ENCODE results near the gene PDE4D. TPM values are rescaled to one million over a fixed set of nuclear protein-coding genes. Genes with fewer than 3 reads are reported as not detected.

PDE4D gene
- total and polyA plus RNA-seq, 10 of the 15 experiments (the other 5 are each of a cell fraction or from before 2014, with no cell fraction given) = 0.87 to 4.1 (median 2.2) TPM

- ChIA-PET RAD21 (ENCODE audit: unreplicated experiment) (interaction anchor here (1.0 kb wide), 1 partner anchor 43 kb away, joined by 3 read pairs; no protein-coding TSS in a partner anchor), SMC1A (ENCODE audit: uncharacterized antibody, unreplicated experiment) (interaction anchor here (1.7 kb wide), 1 partner anchor 43 kb away, joined by 7 read pairs; no protein-coding TSS in a partner anchor), POLR2A (interaction anchor here (0.8 kb wide), 1 partner anchor 33 kb away, joined by 3 read pairs; no protein-coding TSS in a partner anchor)
- TF ChIP-seq IKZF2 (IDR thresholded peaks at IDR 0.05) (peak in 1 of 2 experiments; percentile 30; a peak in 1 of 4 replicates), MTA2 (IDR thresholded peaks at IDR 0.05; ENCODE audit: low read depth) (peak; percentile 34; the same call in 1 of the 2 replicates), ETV6 (conservative IDR thresholded peaks at IDR 0.05 in 1 of 2, IDR thresholded peaks at IDR 0.05 in 1 of 2; ENCODE audit: borderline replicate concordance in 1 of 2, low read depth in 1 of 2) (no peak), TBL1XR1 (IDR thresholded peaks at IDR 0.05; ENCODE audit: low read depth, low read length) (no peak), DPF2 (IDR thresholded peaks at IDR 0.05) (0 out of 2 replicates have a peak, but pooled peaks have one; percentile 27), ZSCAN29 (IDR thresholded peaks at IDR 0.05) (no peak), ATF3 (IDR thresholded peaks at IDR 0.05; ENCODE audit: borderline replicate concordance, extremely low read depth, low read depth, low read length) (no peak), PAX8 (IDR thresholded peaks at IDR 0.05) (no peak)
- TF ChIP-seq, protein P1, sequence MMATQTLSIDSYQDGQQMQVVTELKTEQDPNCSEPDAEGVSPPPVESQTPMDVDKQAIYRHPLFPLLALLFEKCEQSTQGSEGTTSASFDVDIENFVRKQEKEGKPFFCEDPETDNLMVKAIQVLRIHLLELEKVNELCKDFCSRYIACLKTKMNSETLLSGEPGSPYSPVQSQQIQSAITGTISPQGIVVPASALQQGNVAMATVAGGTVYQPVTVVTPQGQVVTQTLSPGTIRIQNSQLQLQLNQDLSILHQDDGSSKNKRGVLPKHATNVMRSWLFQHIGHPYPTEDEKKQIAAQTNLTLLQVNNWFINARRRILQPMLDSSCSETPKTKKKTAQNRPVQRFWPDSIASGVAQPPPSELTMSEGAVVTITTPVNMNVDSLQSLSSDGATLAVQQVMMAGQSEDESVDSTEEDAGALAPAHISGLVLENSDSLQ (IDR thresholded peaks at IDR 0.05) = no peak
- TF ChIP-seq, protein P2, sequence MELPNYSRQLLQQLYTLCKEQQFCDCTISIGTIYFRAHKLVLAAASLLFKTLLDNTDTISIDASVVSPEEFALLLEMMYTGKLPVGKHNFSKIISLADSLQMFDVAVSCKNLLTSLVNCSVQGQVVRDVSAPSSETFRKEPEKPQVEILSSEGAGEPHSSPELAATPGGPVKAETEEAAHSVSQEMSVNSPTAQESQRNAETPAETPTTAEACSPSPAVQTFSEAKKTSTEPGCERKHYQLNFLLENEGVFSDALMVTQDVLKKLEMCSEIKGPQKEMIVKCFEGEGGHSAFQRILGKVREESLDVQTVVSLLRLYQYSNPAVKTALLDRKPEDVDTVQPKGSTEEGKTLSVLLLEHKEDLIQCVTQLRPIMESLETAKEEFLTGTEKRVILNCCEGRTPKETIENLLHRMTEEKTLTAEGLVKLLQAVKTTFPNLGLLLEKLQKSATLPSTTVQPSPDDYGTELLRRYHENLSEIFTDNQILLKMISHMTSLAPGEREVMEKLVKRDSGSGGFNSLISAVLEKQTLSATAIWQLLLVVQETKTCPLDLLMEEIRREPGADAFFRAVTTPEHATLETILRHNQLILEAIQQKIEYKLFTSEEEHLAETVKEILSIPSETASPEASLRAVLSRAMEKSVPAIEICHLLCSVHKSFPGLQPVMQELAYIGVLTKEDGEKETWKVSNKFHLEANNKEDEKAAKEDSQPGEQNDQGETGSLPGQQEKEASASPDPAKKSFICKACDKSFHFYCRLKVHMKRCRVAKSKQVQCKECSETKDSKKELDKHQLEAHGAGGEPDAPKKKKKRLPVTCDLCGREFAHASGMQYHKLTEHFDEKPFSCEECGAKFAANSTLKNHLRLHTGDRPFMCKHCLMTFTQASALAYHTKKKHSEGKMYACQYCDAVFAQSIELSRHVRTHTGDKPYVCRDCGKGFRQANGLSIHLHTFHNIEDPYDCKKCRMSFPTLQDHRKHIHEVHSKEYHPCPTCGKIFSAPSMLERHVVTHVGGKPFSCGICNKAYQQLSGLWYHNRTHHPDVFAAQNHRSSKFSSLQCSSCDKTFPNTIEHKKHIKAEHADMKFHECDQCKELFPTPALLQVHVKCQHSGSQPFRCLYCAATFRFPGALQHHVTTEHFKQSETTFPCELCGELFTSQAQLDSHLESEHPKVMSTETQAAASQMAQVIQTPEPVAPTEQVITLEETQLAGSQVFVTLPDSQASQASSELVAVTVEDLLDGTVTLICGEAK (IDR thresholded peaks at IDR 0.05; ENCODE audit: borderline replicate concordance) = no peak
- TF ChIP-seq, protein P3, sequence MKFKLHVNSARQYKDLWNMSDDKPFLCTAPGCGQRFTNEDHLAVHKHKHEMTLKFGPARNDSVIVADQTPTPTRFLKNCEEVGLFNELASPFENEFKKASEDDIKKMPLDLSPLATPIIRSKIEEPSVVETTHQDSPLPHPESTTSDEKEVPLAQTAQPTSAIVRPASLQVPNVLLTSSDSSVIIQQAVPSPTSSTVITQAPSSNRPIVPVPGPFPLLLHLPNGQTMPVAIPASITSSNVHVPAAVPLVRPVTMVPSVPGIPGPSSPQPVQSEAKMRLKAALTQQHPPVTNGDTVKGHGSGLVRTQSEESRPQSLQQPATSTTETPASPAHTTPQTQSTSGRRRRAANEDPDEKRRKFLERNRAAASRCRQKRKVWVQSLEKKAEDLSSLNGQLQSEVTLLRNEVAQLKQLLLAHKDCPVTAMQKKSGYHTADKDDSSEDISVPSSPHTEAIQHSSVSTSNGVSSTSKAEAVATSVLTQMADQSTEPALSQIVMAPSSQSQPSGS (IDR thresholded peaks at IDR 0.05; ENCODE audit: low read length) = no peak
These were observed 959.5 kb downstream of the PDE4D start for GRCh38 chr5:58933891-58934628.

More at GRCh38 chr5:58933891-58934628, 959.5 kb downstream of the PDE4D start:
- in situ Hi-C loops (cut with MboI) = no loop called here
- H3K4me1 ChIP-seq (ENCODE audit: control insufficient read depth, insufficient read depth, low read length) = no peaks in the 10 kb centered on the region
- CTCF ChIA-PET = interaction anchor here (1.4 to 1.6 kb wide), 2 partner anchors 40 to 48 kb away, joined by 3 read pairs; no protein-coding TSS in a partner anchor
- H3K9ac ChIP-seq (ENCODE audit: control insufficient read depth, insufficient read depth, low read length) = no peak overlapping the region
- 35% methylated on average over 6 of the region's 6 CpGs for WGBS (ENCODE audit: insufficient coverage, insufficient replicate concordance, low lambda C conversion rate, missing lambda C conversion rate)
- DNase-seq (ENCODE audit: low read depth, low spot score) (no peak), ATAC-seq (peak; percentile 53), FAIRE-seq (no peak)
- no TSS peak for BruUV-seq (replicated peaks)
- H3K4me2 ChIP-seq (ENCODE audit: control insufficient read depth, insufficient read depth) = no peak overlapping the region
- intact Hi-C loops (cut with micrococcal nuclease; ENCODE audit: unreplicated experiment) = no loop called here
- no peaks in the 10 kb centered on the region for H4K20me1 ChIP-seq (ENCODE audit: control insufficient read depth, insufficient read depth)
- H3K79me2 ChIP-seq (ENCODE audit: control insufficient read depth, insufficient read depth, low read length) = no peaks in the 10 kb centered on the region
- H3K4me3 ChIP-seq = no peak overlapping the region
- no peak overlapping the region for H2AFZ ChIP-seq (ENCODE audit: control insufficient read depth, low read depth, low read length)
- no peak overlapping the region for H3K27ac ChIP-seq (ENCODE audit: control insufficient read depth, insufficient read depth)
- no peaks in the 10 kb centered on the region for H3K36me3 ChIP-seq (ENCODE audit: control insufficient read depth in 2 of 2, insufficient read depth in 2 of 2, low read length in 1 of 2)
- H3K9me3 ChIP-seq (replicated peaks; ENCODE audit: control insufficient read depth, insufficient read depth, low read length) = no peaks in the 10 kb centered on the region
- H3K27me3 ChIP-seq (replicated peaks in 1 of 2; ENCODE audit: control insufficient read depth in 2 of 2, insufficient read depth in 2 of 2, low read length in 1 of 2) = no peaks in the 10 kb centered on the region

Measured in GM12878 (cell line).